ENCODE data around the gene COP1. TPM values are rescaled to one million over a fixed set of nuclear protein-coding genes. Genes with fewer than 3 reads are reported as not detected.

The COP1 gene
- total and polyA plus RNA-seq, 2 donors (not counting 3 experiments of a cell fraction or from before 2014, with no cell fraction given) = 16.5 to 40.9 TPM

- Histone ChIP-seq H3K4me3 (replicated peaks in 1 of 3; ENCODE audit: insufficient read depth in 1 of 3, low read depth in 1 of 3, low read length in 3 of 3) (no peak overlapping the region), H3K79me2 (ENCODE audit: control insufficient read depth, insufficient read depth, low read length) (no peaks in the 10 kb centered on the region), H3K9me3 (replicated peaks; ENCODE audit: control insufficient read depth, insufficient read depth, low read length) (no peaks in the 10 kb centered on the region), H3K9me1 (replicated peaks; ENCODE audit: control insufficient read depth, extremely low read depth, insufficient read depth, low read length) (no peaks in the 10 kb centered on the region), H3K4me2 (ENCODE audit: insufficient read depth, low read length) (no peak overlapping the region), H3K4me1 (ENCODE audit: control insufficient read depth, extremely low read depth, insufficient read depth, low read length) (no peaks in the 10 kb centered on the region), H3K27me3 (ENCODE audit: control insufficient read depth in 2 of 2, insufficient read depth in 2 of 2, low read length in 2 of 2) (no peaks in the 10 kb centered on the region), H4K20me1 (replicated peaks; ENCODE audit: control insufficient read depth, extremely low read depth, insufficient read depth, low read length) (no peaks in the 10 kb centered on the region), H3K36me3 (ENCODE audit: control insufficient read depth in 2 of 2, extremely low read depth in 1 of 2, insufficient read depth in 2 of 2, low read length in 2 of 2) (no peaks in the 10 kb centered on the region), H2AFZ (ENCODE audit: low read depth, low read length) (no peak overlapping the region), H3K9ac (replicated peaks; ENCODE audit: extremely low read depth, insufficient read depth, low read length) (no peak overlapping the region), H3K27ac (ENCODE audit: insufficient read depth, low read depth, low read length) (no peak overlapping the region)
- BruUV-seq (replicated peaks) = no TSS peak
- ChIA-PET POLR2A (no interaction called here), CTCF (interaction anchor here (1.0 to 1.6 kb wide), 2 partner anchors 9 to 14 kb away, joined by 3 to 7 read pairs; no protein-coding TSS in a partner anchor)
- intact Hi-C loops (cut with micrococcal nuclease) = no loop called here
- no peak for DNase-seq (ENCODE audit: low read depth, low spot score)
- FAIRE-seq = no peak
- dilution Hi-C loops (cut with MboI; ENCODE audit: extremely low pct_ligation_motif_present, low sequenced_read_pairs) = no loop called here
- TF ChIP-seq POLR2AphosphoS5 (IDR thresholded peaks at IDR 0.05; ENCODE audit: insufficient read depth, low read depth, low read length) (no peak), GATA2 (IDR thresholded peaks at IDR 0.05; ENCODE audit: insufficient read depth, insufficient read length, low read depth, low read length) (no peak)
Observed at GRCh38 chr1:176046926-176047325, 160.2 kb downstream of the COP1 start.

GRCh38 chr1:176043537-176043936, 163.5 kb downstream of the COP1 start:
- dilution Hi-C loops (cut with MboI; ENCODE audit: extremely low pct_ligation_motif_present, low sequenced_read_pairs) (no loop called here), intact Hi-C loops (cut with micrococcal nuclease) (no loop called here)
- no peaks in the 10 kb centered on the region for H3K27me3 ChIP-seq (ENCODE audit: control insufficient read depth in 2 of 2, insufficient read depth in 2 of 2, low read length in 2 of 2)
- H3K9ac ChIP-seq (replicated peaks; ENCODE audit: extremely low read depth, insufficient read depth, low read length) = no peak overlapping the region
- CTCF ChIA-PET = no interaction called here
- H3K27ac ChIP-seq (ENCODE audit: insufficient read depth, low read depth, low read length) = no peak overlapping the region
- POLR2A ChIA-PET = no interaction called here
- FAIRE-seq = no peak
- no peaks in the 10 kb centered on the region for H3K9me3 ChIP-seq (replicated peaks; ENCODE audit: control insufficient read depth, insufficient read depth, low read length)
- H3K4me2 ChIP-seq (ENCODE audit: insufficient read depth, low read length) = no peak overlapping the region
- no peak overlapping the region for H2AFZ ChIP-seq (ENCODE audit: low read depth, low read length)
- H3K9me1 ChIP-seq (replicated peaks; ENCODE audit: control insufficient read depth, extremely low read depth, insufficient read depth, low read length) = no peaks in the 10 kb centered on the region
- no peaks in the 10 kb centered on the region for H3K4me1 ChIP-seq (ENCODE audit: control insufficient read depth, extremely low read depth, insufficient read depth, low read length)
- no peak overlapping the region for H3K4me3 ChIP-seq (replicated peaks in 1 of 3; ENCODE audit: insufficient read depth in 1 of 3, low read depth in 1 of 3, low read length in 3 of 3)
- no TSS peak for BruUV-seq (replicated peaks)
- no peaks in the 10 kb centered on the region for H4K20me1 ChIP-seq (replicated peaks; ENCODE audit: control insufficient read depth, extremely low read depth, insufficient read depth, low read length)
- no peaks in the 10 kb centered on the region for H3K79me2 ChIP-seq (ENCODE audit: control insufficient read depth, insufficient read depth, low read length)
- peaks cover 0 to 3% of the 10 kb centered on the region in 2 experiments for H3K36me3 ChIP-seq (ENCODE audit: control insufficient read depth in 2 of 2, extremely low read depth in 1 of 2, insufficient read depth in 2 of 2, low read length in 2 of 2)
- TF ChIP-seq POLR2A (IDR thresholded peaks at IDR 0.05; ENCODE audit: low read depth, low read length) (no peak), GATA2 (IDR thresholded peaks at IDR 0.05; ENCODE audit: insufficient read depth, insufficient read length, low read depth, low read length) (no peak), CTCF (IDR thresholded peaks at IDR 0.05; ENCODE audit: extremely low read depth in 1 of 2, insufficient read depth in 1 of 2, low read depth in 1 of 2, low read length in 2 of 2) (no peak), POLR2AphosphoS5 (IDR thresholded peaks at IDR 0.05; ENCODE audit: insufficient read depth, low read depth, low read length) (no peak), MYC (IDR thresholded peaks at IDR 0.05; ENCODE audit: low read depth, low read length) (no peak)
- no peak for DNase-seq (ENCODE audit: low read depth, low spot score)

All from endothelial cell of umbilical vein (primary cell).